Lower lobe of right lung (tissue), 2 donors: Measurements from ENCODE around the gene EQTN. TPM values are rescaled to one million over a fixed set of nuclear protein-coding genes. Genes with fewer than 3 reads are reported as not detected.

ENCODE experiments used
- ATAC-seq, 2 donors: fragments of 200-7000 bp; cut with Tn5 transposase; one replicate each; pipeline ENCODE4 v1.9.1; 2020 to 2022; ENCODE audit warnings: mild to moderate bottlenecking in 2 of 2, moderate library complexity in 2 of 2
- DNase-seq: peaks from one replicate; pipeline ENCODE4 v3.0.0-alpha.2; 2020
- H3K27ac ChIP-seq: fragments of 200-600 bp; one replicate; pipeline ENCODE4 v1.8.0; 2022
- H3K27me3 ChIP-seq: fragments of 200-600 bp; one replicate; pipeline ENCODE4 v1.8.0; 2022; ENCODE audit warnings: low read depth
- H3K36me3 ChIP-seq: fragments of 200-600 bp; one replicate; pipeline ENCODE4 v1.8.0; 2022; ENCODE audit warnings: mild to moderate bottlenecking
- H3K4me1 ChIP-seq: fragments of 200-600 bp; one replicate; pipeline ENCODE4 v1.8.0; 2022
- H3K4me3 ChIP-seq: fragments of 200-600 bp; one replicate; pipeline ENCODE4 v1.8.0; 2022; ENCODE audit warnings: mild to moderate bottlenecking
- H3K9me3 ChIP-seq: fragments of 200-600 bp; one replicate; pipeline ENCODE4 v1.8.0; 2022
- CTCF ChIP-seq: fragments of 200-600 bp; IDR thresholded peaks from one replicate; pipeline ENCODE4 v1.8.0; 2022; ENCODE audit warnings: antibody characterized with exemption, mild to moderate bottlenecking
- intact Hi-C: fragments of 100-400 bp; cut with DNase I; formaldehyde crosslinking; loops from one replicate; pipeline ENCODE4 v1.11.0; 2022
- total RNA-seq: library from RNA; stranded (reverse); fragmentation: NEBNext Ultra II Directional; extraction: Animal tissue kit (Norgen Biotek cat#: 25700); gene quantifications from one replicate; pipeline ENCODE4 v1.2.1, GENCODE V29; 2021
- donor health status: DM: no; HTN: yes; CAD: no; lungs with severe emphysema.

The EQTN gene
- total RNA-seq, 1 donor from 2014 or later, result not detected

DNA sequence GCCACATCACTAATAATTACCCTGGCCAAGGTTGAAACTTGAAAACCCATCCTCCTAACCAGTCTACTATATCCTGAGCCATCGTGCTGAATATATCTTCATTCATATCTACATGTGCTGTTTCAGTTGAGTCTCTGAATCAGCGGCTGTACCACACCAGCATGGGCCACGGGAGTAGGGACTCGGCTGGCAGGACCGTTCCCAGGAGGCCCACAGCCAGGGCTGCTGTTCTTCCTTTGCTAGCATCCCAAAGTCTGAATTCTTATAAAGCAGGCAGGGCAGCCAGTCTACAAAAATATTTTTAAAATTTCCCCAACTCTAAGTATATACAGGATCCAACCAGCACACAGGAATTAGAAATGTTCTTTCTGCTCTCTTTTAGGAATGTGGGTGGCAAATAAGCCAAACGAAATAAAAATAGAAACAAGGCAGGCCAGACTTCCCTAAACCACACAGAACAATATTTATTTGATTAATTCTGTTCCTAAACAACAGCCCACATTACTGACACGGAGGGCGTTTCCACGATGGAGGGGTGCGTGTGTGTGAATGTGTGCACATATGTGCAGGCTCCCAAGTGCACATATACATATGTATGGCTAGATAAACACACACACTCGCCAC is 42.8 kb upstream of the EQTN start:
- no peak for TF ChIP-seq CTCF
- H3K36me3 ChIP-seq, result no peaks in the 10 kb centered on the region
- no peak overlapping the region for H3K4me3 ChIP-seq
- intact Hi-C loops, result no loop called here
- DNase-seq, result peak; percentile 64
- H3K27me3 ChIP-seq, result no peaks in the 10 kb centered on the region
- peak overlapping the region; percentile 78 for H3K27ac ChIP-seq
- H3K9me3 ChIP-seq, result no peaks in the 10 kb centered on the region
- H3K4me1 ChIP-seq, result peaks cover 63% of the 10 kb centered on the region
- ATAC-seq, result peak; percentile 58 to 70

DNA sequence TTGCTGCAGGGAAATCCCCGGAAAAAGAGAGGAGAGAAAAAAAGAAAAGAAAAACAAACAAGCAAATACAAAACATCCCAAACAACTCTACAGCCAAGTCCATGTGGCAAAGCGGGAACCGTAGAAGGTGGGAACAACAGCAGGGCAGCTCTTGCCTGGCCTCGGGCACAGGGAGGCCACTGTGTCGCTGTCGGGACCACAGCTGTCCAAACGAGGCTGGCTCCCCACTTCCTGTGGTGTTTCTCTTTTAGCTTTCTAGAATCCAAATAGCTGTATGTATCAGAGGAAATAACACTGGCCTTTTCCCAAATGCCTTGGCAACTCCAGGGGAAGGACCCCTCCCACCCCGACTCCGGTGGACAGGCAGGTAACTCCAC is 41.6 kb upstream of the EQTN start:
- no peaks in the 10 kb centered on the region for H3K9me3 ChIP-seq
- peak overlapping the region; percentile 78 for H3K27ac ChIP-seq
- H3K27me3 ChIP-seq, result no peaks in the 10 kb centered on the region
- peak overlapping the region; percentile 8 for H3K4me3 ChIP-seq
- peaks cover 66% of the 10 kb centered on the region for H3K4me1 ChIP-seq
- intact Hi-C loops, result no loop called here
- DNase-seq, result no peak
- no peak for TF ChIP-seq CTCF
- ATAC-seq, result no peak
- H3K36me3 ChIP-seq, result no peaks in the 10 kb centered on the region

DNA sequence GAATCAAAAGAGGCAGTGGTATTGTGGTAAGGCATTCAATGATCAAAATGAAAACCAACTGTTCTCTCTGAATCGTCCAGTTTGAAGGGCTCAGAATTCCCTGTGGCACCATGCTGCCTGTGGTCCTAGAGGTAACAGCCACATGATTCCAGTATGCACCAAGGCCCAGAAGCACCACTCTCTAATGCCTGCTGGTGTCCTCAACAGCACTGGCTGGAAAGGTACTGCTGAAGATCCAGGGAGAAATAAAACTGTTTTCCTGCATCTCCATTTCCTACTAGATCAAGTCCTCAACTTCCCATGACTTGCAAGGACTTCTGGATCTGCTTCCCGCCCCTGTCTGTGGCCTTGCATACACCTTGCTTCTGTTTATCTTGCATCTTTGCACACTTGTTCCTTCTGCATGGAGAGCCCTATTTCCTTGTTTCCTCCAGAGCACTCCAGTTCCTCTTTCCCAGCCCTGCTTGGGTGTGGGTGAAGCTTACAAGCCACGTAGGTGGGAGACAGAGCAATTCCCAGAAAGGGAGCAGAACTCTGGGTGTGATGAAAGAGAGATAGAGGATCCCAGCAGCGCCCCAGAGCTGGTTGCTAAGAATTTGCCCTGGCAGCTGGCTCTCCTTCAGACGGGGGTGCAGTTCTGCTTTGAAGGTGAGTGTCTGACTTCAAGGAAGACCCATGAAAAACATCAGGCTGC is 41.0 kb upstream of the EQTN start:
- Histone ChIP-seq H3K27ac (peak overlapping the region; percentile 78), H3K4me3 (no peak overlapping the region), H3K4me1 (peaks cover 69% of the 10 kb centered on the region), H3K27me3 (no peaks in the 10 kb centered on the region), H3K9me3 (no peaks in the 10 kb centered on the region), H3K36me3 (no peaks in the 10 kb centered on the region)
- TF ChIP-seq CTCF, result no peak
- ATAC-seq (peak; percentile 45 to 64), DNase-seq (peak; percentile 66)
- intact Hi-C loops, result no loop called here

DNA sequence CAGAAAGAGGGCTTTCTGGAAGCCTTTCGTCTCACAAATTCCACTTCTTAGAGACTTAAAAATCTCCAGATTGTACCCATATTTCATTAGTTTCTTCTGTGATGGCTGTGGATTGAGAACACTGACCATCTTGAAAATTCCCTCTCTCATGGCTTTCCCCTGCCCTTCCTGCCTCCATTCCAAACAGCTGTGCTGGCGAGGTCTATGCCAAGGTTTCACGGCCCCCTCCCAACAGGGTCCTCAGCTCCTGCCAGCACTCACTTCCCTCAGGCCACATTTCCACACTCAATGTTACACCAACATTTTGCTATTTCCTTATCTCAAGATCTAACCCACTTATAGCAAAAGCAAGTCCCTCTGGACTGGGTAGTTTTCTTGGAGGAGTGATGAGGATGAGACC is 40.3 kb upstream of the EQTN start:
- ATAC-seq, result no peak
- TF ChIP-seq CTCF, result no peak
- Histone ChIP-seq H3K4me3 (no peak overlapping the region), H3K4me1 (peaks cover 69% of the 10 kb centered on the region), H3K27me3 (no peaks in the 10 kb centered on the region), H3K9me3 (no peaks in the 10 kb centered on the region), H3K27ac (peak overlapping the region; percentile 78), H3K36me3 (no peaks in the 10 kb centered on the region)
- no peak for DNase-seq
- intact Hi-C loops, result no loop called here

- ATAC-seq, result no peak
- no peak for TF ChIP-seq CTCF
- no peak for DNase-seq
- Histone ChIP-seq H3K27me3 (no peaks in the 10 kb centered on the region), H3K27ac (peak overlapping the region; percentile 78), H3K36me3 (no peaks in the 10 kb centered on the region), H3K4me1 (peaks cover 66% of the 10 kb centered on the region), H3K4me3 (no peak overlapping the region), H3K9me3 (no peaks in the 10 kb centered on the region)
- intact Hi-C loops, result no loop called here
Observed at GRCh38 chr9:27336829-27337228, 39.9 kb upstream of the EQTN start.
